ENCODE results near the gene BZW2.

DNA sequence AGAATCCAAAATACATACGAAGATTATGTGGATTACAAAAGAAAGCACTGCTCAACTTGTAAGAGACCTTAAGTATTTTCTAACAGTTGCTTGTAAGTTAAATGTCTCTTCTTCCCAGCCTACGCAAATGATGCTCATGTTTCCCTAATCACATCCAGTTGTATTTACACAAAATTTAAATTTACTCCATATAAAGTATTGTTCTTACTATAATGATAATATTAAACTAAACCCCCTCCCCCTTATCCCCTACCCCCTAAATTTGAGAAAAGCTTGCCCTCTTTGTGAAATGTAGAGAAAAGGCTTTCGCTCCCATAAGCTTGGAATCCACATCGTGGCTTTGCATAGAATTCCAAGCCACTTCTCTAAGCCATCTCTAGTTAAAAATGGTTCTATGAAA, 29.9 kb upstream of the BZW2 start:
- TF ChIP-seq, protein P1, sequence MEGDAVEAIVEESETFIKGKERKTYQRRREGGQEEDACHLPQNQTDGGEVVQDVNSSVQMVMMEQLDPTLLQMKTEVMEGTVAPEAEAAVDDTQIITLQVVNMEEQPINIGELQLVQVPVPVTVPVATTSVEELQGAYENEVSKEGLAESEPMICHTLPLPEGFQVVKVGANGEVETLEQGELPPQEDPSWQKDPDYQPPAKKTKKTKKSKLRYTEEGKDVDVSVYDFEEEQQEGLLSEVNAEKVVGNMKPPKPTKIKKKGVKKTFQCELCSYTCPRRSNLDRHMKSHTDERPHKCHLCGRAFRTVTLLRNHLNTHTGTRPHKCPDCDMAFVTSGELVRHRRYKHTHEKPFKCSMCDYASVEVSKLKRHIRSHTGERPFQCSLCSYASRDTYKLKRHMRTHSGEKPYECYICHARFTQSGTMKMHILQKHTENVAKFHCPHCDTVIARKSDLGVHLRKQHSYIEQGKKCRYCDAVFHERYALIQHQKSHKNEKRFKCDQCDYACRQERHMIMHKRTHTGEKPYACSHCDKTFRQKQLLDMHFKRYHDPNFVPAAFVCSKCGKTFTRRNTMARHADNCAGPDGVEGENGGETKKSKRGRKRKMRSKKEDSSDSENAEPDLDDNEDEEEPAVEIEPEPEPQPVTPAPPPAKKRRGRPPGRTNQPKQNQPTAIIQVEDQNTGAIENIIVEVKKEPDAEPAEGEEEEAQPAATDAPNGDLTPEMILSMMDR (IDR thresholded peaks at IDR 0.05), result no peak
- TF ChIP-seq POLR2A (IDR thresholded peaks at IDR 0.05) (no peak), EP300 (IDR thresholded peaks at IDR 0.05) (no peak)

All from upper lobe of left lung (tissue), 4 donors.